AG08396 (cell line): Measurements from ENCODE around the gene CD300C.
"Not testable (repeated sequence)": the region's sequence is repeated elsewhere in the genome, so short reads cannot be mapped to it uniquely, and the experiment has no call there.

ENCODE experiments used
- DNase-seq: peaks from one replicate; pipeline ENCODE4 v3.0.0; 2012; ENCODE audit warnings: low spot score, mixed read lengths

Gene CD300C

DNA sequence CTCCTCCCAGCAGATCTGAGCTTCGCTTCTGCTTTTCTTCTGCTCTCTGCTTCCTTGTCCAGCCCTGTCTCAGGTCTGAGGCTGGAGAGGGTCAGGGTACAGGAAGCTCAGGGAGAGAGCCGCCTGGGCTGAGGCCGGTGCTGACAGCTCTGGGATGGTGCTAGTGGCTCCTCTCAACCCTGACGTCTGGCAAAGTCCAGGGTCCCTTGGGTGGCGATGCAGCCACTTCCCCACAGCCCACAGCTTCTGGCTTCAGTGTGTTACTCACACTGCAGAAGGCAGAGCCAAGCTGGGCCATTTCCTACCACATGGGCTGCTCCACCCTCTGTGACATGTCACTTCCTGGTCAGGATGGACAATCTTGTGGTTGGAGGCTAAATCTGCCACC is at the start of gene CD300C:
Gene CD300C, minus strand, starts transcription at position 273 of the 388 bp plus-strand sequence. CDS start 333 bp downstream, outside the sequence.
- no peak for DNase-seq

DNA sequence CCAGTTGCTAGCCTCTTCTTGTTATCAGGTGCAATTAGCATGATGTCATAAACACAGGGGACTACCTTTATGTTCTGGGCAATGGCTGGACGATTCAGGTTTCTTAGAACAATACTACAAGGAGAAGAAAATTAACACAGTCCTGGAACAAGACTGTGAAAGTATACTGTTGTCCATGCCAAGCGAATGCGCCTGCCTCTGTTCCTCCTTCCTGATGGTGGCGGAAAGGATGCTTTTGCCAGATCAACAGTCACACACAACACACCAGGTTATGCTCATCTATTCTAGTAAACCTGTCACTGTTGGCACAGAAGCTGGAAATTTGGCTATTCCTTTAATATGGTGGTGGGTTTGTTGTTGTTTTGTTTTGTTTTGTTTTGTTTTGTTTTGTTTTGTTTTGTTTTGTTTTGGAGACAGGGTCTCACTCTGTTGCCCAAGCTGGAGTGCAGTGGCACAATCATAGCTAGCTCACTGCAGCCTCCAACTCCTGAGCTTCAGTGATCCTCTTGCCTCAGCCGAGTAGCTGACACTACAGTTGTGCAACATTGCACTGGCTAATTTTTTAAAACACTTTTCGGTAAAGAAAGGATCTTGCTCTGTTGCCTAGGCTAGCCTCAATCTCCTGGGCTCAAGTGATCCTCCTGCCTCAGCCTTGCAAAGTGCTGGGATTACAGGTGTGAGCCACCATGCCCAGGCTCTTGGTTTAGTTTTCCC is 49.3 kb upstream of the CD300C start:
- DNase-seq = no peak

DNA sequence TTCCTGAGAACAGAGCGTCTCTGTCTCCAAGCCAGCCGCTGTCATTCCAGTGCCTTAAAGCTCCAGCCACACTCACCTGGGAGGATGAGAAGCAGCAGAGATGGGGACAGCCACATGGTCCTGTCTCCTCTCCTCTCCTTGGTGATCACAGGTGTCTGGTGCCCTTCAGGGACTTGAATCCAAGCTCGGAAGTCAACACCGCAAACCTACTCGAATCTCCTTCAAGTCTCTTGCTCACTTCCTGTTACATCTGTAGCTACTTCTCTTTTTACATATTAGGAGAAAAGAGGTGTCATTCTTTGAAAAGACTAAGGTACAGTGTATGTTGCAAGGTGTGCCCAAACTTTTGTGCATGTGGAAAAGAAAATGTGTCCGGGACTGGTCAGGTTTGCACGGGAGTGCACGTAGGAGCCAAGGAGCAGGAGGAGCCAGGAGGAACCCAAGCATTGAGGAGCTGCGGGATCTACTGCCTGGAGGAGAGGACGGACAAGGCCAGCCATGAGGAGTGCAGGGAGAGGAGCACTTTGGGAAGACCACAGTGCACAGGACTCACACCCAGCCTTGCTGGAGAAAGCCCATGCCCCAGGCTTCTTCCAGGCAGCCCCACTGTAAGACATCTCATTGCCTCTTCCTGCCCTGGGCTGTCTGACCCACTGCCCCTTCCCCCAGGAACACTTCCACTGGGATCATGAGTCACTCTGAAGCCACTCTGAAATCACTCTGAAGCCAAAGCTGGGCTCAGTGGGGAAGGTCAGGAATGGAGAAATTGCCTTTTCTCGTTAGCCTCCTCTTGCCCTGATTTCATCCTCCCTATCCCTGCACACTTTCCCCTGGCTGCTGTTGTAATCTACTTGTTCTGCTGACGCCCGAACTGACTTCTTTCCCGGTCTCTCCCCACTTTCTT is 46.4 kb upstream of the CD300C start, which contains the start of gene CD300LD:
Gene CD300LD, minus strand, starts transcription at position 197 of the 904 bp plus-strand sequence. Its CDS starts 81 bp downstream, at position 116.
- no peak for DNase-seq

DNA sequence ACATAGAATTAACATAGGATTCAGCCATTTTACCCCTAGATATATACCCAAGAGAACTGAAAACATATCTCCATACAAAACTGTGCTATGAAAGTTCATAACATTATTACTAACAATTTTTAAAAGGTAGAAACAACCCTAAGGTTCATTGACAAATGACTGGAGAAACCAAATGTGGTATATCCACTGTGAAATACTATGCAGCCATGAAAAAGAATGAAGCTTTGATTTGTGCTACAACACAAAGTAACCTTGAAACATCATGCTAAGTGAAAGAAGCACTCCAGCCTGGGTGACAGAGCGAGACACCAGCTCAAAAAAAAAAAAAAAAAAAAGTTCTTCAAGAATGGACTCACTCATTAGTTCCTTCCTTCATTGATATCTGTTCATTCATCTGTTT is 45.6 kb upstream of the CD300C start:
- no peak for DNase-seq

DNA sequence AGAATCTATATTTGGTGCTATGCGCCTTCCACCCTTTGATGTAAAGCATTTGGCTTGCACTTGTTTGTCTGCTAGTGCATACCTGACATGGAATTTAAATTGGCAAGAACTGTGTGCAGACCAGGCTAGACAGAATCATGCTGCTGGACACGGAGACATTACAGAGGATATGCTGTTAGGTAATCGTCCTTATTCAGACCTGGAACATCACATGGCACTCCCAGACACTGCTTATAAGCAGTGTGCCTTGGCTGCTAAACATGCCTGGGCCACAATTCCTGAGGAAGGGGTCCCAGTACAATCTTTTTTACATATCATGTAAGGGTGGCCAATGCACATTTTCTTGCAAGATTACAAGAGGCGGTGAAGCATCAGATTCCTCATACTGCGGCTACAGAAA is 39.8 kb upstream of the CD300C start:
- no peak for DNase-seq

DNA sequence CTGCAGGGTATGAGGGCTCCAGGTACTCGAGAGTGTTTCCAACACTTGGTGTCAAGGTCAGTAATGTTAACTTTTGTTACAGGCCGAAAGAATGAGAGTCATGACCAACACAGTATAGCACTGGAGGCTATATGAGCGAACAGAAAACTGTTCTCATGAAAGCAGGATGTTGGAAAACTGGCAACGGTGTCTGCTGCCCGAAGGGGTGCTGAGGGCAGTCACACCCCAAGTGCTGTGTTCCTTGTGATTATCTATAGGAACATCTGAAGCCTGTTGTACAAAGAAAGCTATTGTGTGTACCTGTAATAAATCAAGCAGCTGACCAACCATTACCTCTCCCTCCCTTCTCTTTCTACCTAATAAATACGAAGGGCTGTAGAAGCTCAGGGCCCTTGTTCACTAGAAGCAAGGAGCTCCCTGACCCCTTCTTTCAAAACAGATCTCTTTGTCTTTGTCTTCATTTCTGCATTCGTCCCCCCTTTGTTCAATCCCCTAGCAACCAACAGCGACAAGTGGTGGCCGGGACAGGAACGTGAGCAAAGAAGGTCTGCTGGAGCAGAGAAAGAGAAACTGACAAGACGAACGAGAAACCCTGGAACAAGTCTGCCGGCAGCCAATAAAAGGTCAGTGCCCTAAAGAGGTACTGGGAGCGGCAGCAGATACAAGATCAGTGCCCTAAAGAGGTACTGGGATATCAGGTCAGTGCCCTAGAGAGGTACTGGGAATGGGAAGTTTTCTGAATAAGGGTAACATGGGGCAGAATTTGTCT is 38.6 kb upstream of the CD300C start:
- DNase-seq = no peak

DNA sequence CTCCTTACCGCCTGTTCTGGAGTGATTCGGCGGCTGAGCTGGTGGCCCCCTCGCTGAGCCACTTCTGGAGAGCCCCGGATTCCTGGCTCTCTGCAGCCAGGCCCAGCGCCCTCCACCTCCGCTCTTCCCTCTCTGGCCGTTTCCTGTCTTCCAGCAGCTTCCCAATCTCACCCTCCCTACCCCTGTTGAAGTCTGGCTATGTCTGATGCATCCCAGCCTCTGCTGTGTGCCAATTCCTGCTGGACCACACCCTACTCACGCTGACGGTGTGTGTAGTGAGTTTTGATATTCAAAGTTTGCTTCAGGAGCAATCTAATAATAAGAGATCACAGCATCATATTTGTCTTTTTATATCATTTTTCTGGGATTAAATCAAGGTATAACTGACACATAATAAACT is 36.7 kb upstream of the CD300C start:
- DNase-seq = no peak

DNA sequence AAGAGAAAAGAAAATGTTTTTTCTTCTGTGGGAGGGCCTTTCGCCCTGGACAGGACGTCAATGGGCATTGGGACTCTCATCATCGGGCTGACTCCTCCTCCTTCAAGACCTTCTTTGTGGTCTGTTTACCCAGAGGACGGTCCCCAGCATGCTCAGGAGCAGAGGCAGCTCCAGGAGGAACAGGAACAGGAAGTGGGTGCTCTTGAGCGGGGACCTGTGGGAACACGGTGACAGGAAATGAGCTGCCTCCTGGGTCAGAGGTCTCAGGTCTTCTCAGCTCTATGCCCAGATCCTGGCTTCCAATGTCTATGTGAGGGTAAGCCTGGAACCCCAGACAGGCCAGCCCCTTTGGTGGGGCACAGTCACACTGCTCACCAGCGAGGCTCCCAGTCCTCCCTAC is 34.0 kb upstream of the CD300C start:
- no peak for DNase-seq

DNA sequence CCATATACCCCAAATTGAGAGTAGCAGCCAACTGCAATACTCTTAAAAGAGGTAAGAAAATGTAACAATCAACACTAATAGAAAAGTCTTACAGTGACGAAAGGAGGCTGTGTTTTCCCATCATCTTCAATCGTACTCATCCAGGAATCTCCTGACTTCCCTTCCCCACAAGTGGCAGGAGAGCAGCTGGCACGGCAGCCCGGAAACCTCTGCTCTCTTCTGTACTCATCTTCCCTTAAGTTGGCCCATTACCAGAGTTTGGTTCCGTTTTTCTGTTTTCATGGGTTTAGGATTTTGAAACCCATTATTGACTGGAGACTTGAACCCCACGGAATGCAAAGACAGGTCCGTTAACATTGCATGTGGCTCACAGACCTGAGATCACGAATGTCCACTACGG is 33.1 kb upstream of the CD300C start:
- no peak for DNase-seq

DNA sequence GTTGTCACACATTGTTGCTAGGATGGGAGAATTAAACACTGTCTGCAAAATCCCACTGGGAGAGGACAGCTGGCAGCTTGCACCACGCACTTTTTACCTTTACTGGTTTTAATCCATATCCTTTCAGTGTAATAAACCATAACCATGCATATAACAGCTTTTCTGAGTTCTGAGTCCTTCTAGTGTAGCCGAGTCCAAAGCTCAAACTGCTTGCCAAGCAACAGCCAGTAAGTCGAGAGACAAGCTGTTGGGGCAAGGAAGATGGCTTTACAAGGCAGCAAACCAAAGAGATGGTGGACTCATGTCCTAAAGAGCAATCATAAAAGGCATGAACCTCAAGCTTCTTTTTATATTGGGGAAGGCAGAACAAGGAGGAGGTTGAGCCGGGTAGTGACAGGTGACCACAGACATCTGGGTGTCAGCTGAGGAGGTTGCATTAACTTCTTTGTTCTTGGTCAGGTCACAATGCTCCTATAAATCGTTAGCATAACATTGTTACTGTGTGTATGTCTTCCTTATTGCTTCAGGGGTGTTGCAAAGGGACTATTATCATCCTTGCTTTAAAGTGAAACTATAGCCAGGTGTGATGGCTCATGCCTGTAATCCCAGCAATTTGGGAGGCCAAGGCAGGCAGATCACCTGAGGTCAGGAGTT is 28.7 kb upstream of the CD300C start:
- no peak for DNase-seq

DNA sequence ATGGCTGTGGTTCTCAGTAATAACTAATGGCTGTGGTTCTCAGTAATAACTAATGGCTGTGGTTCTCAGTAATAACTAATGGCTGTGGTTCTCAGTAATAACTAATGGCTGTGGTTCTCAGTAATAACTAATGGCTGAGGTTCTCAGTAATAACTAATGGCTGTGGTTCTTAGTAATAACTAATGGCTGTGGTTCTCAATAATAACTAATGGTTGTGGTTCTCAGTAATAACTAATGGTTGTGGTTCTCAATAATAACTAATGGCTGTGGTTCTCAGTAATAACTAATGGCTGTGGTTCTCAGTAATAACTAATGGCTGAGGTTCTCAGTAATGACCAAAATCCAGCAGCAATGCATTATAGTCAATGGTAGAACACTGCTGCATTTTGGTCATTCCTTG is 27.7 kb upstream of the CD300C start:
- DNase-seq = not testable (repeated sequence)

DNA sequence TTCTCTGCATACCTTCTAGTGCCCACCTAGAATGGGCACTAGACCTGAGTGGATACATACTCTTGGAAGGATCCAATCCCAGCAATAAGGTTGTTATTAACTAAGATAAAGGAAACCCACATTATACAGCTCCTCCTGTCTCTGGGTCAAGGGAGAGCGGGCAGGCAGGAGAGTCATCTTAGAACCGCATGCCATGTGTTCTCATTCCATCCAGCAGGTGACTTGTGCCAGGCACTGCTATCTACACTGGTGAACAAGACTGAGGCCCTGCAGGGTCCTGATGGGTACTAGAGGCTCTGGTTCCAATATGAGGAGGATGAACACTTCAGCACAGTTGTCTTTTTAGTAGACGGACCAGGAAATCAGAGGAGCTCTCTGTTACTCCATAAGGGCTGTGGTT is 27.3 kb upstream of the CD300C start:
- no peak for DNase-seq

DNA sequence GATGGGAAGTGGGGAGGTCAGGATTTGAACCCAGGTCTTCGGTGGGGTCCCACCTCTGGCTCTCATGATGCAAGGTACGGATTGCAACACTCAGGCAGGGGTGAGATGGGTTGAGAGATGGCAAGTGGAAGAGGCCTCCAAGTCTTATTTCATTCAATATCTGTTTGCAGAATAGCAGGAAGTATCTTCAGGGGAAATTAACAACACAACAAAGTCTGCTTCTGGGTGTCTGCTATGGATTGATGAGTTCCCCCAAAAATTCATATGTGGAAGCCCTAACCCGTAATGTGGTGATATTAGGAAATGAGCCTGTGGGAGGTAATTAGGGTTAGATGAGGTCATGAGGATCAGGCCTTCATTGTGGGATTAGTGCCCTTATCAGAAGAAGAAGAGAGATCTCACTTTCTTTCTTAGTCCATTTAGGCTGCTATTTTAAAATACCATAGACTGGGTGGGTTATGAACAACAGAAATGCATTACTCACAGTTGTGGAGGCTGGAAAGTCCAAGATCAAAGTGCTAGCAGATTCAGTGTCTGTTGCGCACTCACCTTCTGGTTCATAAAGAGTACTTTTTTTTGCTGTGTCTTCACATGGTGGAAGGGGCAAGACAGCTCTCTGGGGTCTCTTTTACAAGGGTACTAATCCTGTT is 25.8 kb upstream of the CD300C start:
- DNase-seq = no peak

DNA sequence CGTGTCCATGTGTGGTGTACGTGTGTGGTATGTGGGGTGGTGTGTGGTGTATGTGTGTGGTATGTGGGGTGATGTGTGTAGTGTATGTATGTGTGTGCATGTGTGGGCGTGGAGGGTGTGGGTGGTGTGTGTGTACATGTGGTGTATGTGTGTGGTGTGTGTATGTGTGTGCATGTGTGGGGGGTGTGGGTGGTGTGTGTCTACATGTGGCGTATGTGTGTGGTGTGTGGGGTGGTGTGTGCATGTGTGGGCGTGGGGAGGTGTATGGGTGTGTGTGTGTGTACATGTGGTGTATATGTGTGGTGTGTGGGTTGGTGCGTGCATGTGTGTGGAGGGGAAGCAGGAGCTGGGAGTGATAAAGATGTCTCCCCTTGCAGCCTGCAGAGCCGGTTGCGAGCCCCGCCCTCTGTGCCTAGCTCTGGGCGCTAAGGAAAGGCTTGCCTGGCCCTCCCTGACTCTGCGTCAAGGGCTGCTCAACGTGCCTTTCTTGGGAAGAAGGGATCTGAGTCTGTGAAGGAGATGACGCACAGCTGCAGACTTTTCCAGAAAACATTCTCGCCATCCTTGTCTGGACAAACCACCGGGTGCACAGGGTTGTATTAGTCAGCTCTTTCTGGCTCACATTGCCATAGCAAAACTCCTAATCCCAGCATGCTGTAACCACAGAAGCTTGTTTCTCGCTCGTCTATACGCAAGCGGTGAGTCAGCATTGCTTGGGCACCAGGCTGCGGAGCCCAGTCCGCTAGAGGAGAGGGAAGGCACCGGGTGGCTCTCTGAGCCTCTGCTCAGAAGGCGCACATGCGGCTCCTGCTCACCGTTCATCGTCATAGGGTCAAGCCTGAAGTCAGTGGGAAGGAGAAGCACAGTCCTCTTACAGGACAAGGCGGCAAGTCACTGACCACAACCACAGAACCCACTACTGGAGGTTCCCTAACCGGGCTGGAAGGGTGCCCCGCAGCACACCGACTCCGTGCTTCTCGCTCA is 23.4 kb upstream of the CD300C start:
- DNase-seq = no peak

DNA sequence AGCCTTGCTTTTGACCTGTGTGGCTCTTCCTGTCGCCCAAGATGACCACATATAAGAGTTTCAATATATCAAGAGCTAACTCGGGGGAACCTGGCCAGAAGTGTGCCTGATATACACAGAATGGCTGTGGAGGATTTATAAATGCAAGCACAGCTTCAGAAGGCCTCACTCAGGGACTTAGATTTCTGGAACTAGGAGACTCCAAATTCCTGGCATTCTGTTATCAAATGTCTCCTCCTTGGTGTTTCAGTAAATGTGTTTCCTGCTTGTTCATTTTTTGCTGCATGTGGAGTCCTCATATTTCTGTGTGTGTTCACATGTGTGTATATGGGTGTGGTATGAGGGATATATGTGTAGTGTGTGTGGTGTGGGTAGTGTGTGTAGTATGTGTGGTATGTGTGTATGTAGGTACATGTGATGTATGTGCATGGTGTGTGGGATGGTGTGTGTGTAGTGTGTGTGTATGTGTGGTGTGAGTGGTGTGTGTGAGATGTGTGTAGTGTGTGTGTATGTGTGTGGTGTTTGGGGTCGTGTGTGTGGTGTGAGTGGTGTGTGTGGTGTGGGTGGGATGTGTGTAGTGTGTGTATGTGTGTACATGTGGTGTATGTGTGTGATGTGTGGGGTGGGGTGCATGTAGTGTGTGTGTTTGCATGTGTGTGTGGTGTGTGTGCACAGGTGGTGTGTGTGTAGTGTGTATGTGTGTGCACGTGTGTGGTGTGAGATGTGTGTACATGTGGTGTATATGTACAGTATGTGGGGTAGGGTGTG is 22.4 kb upstream of the CD300C start:
- no peak for DNase-seq

DNA sequence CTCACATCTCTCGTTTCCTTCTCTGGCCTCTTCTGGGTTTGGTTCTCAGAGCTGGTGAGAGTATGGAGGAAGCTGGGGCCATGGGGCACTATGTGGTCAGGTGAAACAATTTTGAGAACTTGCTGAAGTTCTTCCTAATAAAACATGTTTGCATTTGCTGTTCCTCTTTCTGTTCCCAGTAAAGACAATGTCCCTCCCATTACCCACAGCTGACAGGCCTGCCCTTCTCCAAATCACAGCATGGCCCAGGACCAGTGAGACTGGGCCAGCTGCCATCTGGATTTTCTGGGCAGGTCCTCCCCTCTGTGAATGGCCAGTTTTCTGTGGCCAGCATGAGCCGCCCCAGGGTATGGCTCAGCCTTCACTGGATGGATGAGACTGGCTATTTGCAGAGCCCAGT is 21.5 kb upstream of the CD300C start, which contains the start of gene CD300H:
Gene CD300H, minus strand, starts transcription at position 113 of the 400 bp plus-strand sequence.
- DNase-seq = no peak

DNA sequence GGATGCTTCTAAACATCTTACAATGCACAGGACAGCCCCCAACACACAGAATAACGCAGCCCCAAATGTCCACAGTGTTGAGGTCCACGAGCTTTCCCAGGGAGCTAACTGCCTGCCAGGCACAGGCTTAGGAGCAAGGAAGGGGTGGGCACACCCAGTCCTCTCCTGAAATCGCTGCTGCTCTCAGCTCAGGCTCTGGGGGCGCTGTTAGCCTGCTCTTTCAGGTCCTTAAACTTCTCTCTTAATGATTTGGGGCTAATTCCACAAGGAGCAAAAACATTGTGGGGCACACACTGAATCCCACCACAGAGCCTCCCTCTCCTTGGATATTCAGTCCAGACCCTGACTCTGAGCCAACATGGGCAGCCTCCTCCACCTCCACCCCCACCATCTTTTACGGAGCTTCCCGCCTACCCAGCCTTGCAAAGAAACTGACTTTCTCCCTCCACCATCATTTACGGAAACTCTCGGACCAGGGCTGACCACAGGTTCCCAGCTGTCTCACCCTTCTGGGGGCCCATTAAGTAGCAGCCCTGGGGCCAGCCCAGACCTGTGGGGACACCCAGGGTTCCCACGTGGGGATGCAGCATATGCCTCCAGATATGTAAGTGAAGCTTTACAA is 20.3 kb upstream of the CD300C start:
- DNase-seq = no peak

DNA sequence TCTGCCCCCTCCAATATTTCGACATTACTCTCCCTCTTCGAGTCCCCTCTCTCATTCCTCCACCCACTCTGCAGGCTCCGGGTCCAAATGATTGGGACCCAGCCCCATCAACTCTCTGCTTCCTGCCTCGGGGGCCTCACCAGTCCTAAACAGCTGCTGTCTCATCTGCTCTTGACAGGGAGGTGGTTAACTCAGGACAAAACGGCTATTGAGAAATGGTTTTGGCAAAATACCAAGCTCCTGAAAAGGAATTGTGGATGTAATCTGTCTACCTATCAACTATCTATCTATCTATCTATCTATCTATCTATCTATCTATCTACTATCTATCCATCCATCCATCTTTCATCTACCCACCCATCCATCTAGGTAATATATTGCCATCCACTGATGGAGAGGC is 19.2 kb upstream of the CD300C start:
- DNase-seq = no peak

DNA sequence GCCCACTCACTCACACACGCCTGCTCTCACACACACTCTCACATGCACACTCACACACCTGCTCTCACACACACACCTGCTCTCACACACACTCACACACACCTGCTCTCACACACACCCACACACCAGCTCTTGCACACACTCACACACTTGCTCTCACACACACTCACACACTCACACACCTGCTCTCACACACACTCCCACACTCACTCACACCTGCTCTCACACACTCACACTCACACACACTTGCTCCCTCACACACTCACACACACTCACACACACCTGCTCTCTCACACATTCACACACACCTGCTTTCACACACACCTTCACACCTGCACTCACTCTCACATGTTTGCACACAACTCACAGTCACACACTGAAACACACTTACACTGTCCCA is 17.4 kb upstream of the CD300C start:
- no peak for DNase-seq
